ENCODE results near the gene MGMT. TPM values are rescaled to one million over a fixed set of nuclear protein-coding genes. Genes with fewer than 3 reads are reported as not detected.

Gene MGMT
- total RNA-seq, 1 donor from 2014 or later, result 15.8 TPM

GRCh38 chr10:129725482-129725881 lies 258.4 kb downstream of the MGMT start:
- peak; percentile 72 for DNase-seq (ENCODE audit: low spot score)

- DNase-seq (ENCODE audit: low spot score), result peak; percentile 69
These were observed 259.0 kb downstream of the MGMT start for GRCh38 chr10:129725890-129726631.

GRCh38 chr10:129727071-129727470 lies 260.0 kb downstream of the MGMT start:
- peak; percentile 82 for DNase-seq (ENCODE audit: low spot score)

- peak; percentile 26 for DNase-seq (ENCODE audit: low spot score)
These were observed 260.5 kb downstream of the MGMT start for GRCh38 chr10:129727495-129727894.

GRCh38 chr10:129728246-129728820 lies 261.3 kb downstream of the MGMT start:
- DNase-seq (ENCODE audit: low spot score), result peak; percentile 73

GRCh38 chr10:129728905-129729795 lies 262.1 kb downstream of the MGMT start:
- peak; percentile 83 for DNase-seq (ENCODE audit: low spot score)

- peak; percentile 62 for DNase-seq (ENCODE audit: low spot score)
These were observed 263.4 kb downstream of the MGMT start for GRCh38 chr10:129730272-129730992.

GRCh38 chr10:129730993-129731325 lies 263.9 kb downstream of the MGMT start:
- peak; percentile 39 for DNase-seq (ENCODE audit: low spot score)

GRCh38 chr10:129740532-129741279 lies 273.7 kb downstream of the MGMT start:
- DNase-seq (ENCODE audit: low spot score), result peak; percentile 43

- DNase-seq (ENCODE audit: low spot score), result peak; percentile 67
These were observed 274.4 kb downstream of the MGMT start for GRCh38 chr10:129741280-129741977.

- peak; percentile 79 for DNase-seq (ENCODE audit: low spot score)
These were observed 275.1 kb downstream of the MGMT start for GRCh38 chr10:129741978-129742741.

- DNase-seq (ENCODE audit: low spot score), result peak; percentile 74
These were observed 275.9 kb downstream of the MGMT start for GRCh38 chr10:129742742-129743550.

- DNase-seq (ENCODE audit: low spot score), result peak; percentile 53
These were observed 276.7 kb downstream of the MGMT start for GRCh38 chr10:129743738-129744133.

- peak; percentile 73 for DNase-seq (ENCODE audit: low spot score)
These were observed 277.4 kb downstream of the MGMT start for GRCh38 chr10:129744134-129745111.

- peak; percentile 41 for DNase-seq (ENCODE audit: low spot score)
These were observed 278.2 kb downstream of the MGMT start for GRCh38 chr10:129745186-129745750.

GRCh38 chr10:129754211-129755050 lies 287.4 kb downstream of the MGMT start:
- DNase-seq (ENCODE audit: low spot score), result peak; percentile 65

Data from mesenteric fat pad (tissue), 1 donor.